TTC549 (cell line): ENCODE results near the gene SMTNL2.
"Not testable (repeated sequence)": the region's sequence is repeated elsewhere in the genome, so short reads cannot be mapped to it uniquely, and the experiment has no call there.

Source experiments
- FAIRE-seq: peaks from 2 replicates; lab custom pipeline; 2012; peaks lifted over from hg19 to GRCh38; lab: Jason Lieb, UNC

Gene SMTNL2

DNA sequence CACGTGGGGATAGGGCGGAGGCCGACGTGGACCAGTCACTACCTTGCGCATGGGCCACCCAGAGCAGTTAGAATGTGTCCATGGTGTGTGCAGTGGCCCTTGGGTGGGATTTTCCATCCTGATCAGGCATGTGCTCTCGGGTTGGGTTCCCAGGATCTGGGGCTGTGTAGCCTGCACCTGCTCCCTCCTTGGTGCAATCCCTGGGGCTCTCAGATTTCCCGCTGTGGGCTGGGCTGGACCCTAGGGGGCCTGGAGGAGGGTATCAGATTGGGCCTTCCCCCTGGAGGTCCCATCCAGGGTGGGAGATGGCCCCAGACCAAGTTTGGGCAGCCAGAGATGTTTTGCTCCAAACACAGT, 1.3 kb downstream of the SMTNL2 start:
- FAIRE-seq = no peak

DNA sequence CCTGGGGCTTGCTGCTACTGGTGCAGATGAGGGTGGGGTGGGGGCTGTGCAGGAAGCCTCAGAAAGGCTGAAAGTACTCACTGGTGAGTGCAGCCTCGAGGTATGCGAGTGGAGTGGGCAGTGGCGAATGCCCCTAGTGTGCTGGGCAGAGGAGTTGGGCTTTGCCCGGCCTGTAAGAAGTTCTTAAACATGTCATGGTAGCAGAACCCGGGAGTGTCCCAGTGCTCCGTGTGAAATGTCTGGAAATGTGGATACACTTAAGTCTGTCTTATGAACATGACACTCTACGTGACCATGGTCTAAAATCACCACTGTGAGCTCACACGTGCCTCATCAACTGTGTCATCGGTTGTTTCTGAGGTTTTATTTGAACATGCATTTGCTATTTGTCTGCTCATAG, 1.7 kb downstream of the SMTNL2 start:
- no peak for FAIRE-seq

DNA sequence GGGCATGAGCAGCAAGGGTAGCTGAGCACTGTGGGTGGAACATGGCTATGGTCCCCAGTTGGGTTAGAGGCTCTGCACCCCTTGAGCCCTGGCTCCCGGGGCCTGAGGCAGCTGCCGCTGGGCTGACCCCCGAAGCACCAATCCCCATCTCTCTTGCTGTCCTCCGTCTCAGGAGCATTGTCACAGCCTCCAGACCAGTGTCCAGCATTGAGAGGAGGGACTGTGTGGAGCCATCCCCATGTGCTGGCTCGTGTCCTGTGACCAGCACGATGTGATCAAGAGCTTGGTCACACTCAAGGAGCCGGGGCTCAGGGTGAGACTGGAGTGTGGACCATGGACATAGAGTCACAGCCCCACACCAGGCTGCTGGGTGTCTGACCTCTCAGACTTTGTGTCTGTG, 2.9 kb downstream of the SMTNL2 start:
- FAIRE-seq = no peak

DNA sequence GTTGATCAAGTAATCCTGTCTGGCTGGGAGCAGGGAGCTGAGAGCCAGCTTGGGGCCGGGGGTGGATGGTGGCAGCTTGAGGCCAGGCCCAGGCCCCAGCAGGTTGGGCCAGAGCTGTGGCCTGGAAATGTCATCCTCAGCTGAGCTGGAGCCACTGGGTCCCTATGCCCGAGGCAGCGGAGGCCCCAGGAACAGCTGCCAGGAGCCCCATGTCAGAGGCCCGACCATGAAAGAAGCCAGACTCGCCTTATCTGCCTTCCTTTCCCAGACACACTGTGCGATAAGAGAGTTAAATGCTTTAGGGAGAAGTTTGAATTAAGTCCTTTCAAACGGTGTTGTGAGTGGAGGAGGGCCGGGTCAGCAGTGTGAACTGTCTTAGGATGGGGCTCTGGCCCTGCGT, 3.5 kb downstream of the SMTNL2 start:
- no peak for FAIRE-seq

- FAIRE-seq = no peak
Observed at GRCh38 chr17:4588391-4588790, 4.1 kb downstream of the SMTNL2 start.

- FAIRE-seq = no peak
Observed at GRCh38 chr17:4588898-4589625, 4.7 kb downstream of the SMTNL2 start.

DNA sequence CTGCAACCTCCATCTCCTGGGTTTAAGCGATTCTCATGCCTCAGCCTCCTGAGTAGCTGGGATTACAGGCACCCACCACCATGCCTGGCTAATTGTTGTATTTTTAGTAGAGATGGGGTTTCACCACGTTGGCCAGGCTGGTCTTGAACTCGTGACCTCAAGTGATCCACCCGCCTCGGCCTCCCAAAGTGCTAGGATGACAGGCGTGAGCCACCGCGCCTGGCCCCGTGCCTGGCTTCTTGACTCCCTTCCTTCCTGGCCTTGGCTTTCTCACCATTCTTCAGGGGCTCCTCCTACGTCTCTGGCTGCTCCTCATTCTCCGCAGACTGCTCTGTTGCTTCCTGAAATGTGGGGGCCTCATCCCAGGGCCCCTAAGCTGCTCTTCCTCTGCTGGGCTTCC, 5.7 kb downstream of the SMTNL2 start:
- not testable (repeated sequence) for FAIRE-seq

GRCh38 chr17:4590981-4591453, 6.7 kb downstream of the SMTNL2 start:
- FAIRE-seq = no peak

GRCh38 chr17:4591529-4591928, 7.2 kb downstream of the SMTNL2 start:
- FAIRE-seq = no peak

- no peak for FAIRE-seq
Observed at GRCh38 chr17:4592240-4593005, 8.1 kb downstream of the SMTNL2 start.

DNA sequence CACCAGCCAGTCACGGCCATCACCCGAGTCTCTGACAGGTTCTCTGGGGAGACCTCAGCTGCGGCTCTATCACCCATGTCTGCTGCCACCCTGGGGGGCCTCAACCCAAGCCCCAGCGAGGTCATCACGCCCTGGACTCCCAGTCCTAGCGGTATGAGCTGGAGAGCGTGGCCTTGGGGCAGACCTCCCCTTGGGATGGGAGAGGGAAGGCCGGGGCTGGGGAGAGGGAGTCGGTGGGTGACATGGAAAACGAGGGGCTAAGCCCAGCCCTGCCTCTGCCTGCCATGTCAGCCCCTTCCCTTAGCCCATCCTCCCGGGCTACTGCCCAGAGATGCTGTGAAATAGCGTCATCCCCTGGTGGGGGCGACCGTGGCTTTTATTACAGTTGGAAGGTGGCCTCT, 8.7 kb downstream of the SMTNL2 start:
- FAIRE-seq = no peak

DNA sequence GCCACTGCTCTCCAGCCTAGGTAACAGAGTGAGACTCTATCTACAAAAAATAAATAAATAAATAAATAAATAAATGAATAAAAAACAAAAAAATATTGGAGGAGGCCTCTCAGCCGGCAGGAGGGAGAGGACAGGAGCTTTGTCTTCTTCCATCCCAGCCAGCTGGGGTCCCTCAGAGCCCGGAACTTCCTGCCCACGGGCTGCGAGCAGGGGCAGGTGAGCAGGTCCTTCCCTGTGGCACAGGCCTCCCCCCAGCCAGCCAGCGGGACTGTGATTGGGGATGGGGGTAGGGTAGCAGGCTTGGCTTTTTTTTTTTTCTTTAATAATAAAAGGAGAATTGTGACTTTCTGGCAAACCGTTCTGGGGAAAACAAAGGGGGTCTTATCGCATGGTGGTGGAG, 10.1 kb downstream of the SMTNL2 start:
- FAIRE-seq = no peak

GRCh38 chr17:4594931-4595684, 10.8 kb downstream of the SMTNL2 start:
- FAIRE-seq = no peak

GRCh38 chr17:4595685-4596342, 11.5 kb downstream of the SMTNL2 start:
- FAIRE-seq = not testable (repeated sequence)

DNA sequence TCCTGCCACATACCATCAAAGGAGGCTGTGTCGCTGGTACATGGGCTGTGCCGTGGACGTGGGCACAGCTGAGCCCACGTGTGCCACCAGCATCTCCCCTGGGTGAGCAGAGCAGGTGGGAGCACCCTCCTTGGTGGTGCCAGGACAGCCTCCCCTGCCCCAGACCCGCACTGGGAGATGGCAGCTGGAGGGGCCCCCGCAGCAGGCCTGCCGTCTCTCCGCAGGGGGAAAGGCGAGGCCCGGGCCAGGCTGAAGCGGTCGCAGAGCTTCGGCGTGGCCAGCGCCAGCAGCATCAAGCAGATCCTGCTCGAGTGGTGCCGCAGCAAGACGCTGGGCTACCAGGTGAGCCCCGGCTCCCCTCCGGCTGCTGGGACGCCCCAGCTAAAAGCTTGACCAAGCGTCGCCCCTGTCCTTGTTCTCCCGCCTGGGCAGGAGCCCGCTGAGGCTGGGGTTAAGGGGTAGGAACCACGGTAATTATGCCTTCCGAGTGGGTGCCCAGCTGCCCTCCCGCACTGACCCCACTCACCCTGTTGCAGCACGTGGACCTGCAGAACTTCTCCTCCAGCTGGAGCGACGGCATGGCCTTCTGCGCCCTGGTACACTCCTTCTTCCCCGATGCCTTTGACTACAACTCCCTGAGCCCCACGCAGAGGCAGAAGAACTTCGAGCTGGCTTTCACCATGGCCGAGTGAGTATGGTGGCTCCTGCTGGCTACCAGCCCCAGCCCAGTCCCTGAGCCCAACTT, 12.5 kb downstream of the SMTNL2 start:
- FAIRE-seq = no peak

- no peak for FAIRE-seq
Observed at GRCh38 chr17:4597975-4598374, 13.6 kb downstream of the SMTNL2 start.

DNA sequence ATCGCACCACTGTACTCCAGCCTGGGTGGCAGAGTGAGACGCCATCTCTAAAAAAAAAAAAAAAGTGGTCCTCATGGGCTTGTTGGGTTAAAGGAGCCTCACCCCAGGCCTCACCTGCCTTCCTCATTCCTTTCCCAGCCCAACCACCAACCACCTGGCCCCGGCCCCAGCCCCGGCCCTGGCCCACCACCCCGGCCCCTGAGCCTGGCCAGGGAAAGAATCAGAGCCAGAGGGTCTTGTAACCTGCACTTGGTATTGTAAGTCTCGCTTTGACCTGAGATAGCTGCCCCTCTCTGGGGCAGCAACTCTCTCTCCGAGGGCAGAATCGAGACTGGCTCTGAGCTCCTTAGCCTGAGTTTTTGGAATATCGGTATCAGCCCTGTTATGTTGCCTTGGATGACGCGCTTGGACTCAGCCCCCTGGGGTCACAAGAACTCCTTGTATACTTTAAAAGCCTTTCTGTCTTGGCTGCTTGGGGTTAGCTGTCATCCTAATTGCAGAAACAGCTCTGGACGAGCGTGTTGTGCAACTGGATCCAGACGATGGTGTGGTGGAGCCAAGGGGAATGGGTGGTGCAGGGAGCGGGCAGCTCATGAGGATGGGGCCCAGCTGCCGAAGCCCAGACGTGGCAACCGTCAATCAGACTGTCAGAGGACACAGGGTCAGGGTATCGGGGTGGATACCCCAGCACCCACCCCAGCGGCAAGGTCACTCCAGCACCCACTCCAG, 14.6 kb downstream of the SMTNL2 start:
- no peak for FAIRE-seq

GRCh38 chr17:4599505-4600281, 15.4 kb downstream of the SMTNL2 start:
- FAIRE-seq = no peak

DNA sequence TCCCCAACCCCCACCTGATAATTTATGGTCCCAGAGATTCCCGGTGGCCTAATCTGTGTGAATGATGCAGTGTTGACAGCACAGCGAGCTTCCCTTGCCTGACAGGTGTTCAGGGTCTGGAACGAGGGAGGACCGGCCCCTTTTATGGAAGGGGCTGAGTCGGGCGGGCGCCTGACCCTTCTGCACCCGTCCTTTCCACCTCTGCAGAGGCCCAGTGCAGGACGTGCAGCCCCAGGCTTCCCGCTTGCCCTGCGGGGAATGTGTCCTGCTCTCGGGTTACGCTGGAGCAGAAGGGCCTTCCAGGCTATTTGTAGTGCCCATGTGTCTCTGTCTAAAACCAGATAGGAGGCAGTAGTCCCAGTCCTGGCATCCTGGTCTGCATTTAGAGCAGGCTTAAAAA, 16.2 kb downstream of the SMTNL2 start:
- no peak for FAIRE-seq

- FAIRE-seq = no peak
Observed at GRCh38 chr17:4601326-4601725, 17.0 kb downstream of the SMTNL2 start.
